ENCODE results near the gene UBR4. TPM values are rescaled to one million over a fixed set of nuclear protein-coding genes. Genes with fewer than 3 reads are reported as not detected.

Gene UBR4
- total RNA-seq, 1 donor = 193 TPM

- peak; percentile 10 for TF ChIP-seq CTCF (IDR thresholded peaks at IDR 0.05; ENCODE audit: insufficient read depth, low read depth, low read length)
- H3K4me3 ChIP-seq (ENCODE audit: low read depth, low read length) = no peak overlapping the region
- DNase-seq (ENCODE audit: low read depth) = no peak
Observed at GRCh38 chr1:19153169-19153568, 56.9 kb downstream of the UBR4 start.

GRCh38 chr1:19151537-19151936 is 58.5 kb downstream of the UBR4 start:
- no peak for TF ChIP-seq CTCF (IDR thresholded peaks at IDR 0.05; ENCODE audit: insufficient read depth, low read depth, low read length)
- no peak for DNase-seq (ENCODE audit: low read depth)
- H3K4me3 ChIP-seq (ENCODE audit: low read depth, low read length) = no peak overlapping the region

- no peak for DNase-seq (ENCODE audit: low read depth)
- no peak overlapping the region for H3K4me3 ChIP-seq (ENCODE audit: low read depth, low read length)
- TF ChIP-seq CTCF (IDR thresholded peaks at IDR 0.05; ENCODE audit: insufficient read depth, low read depth, low read length) = no peak
Observed at GRCh38 chr1:19149736-19150135, 60.3 kb downstream of the UBR4 start.

GRCh38 chr1:19140465-19140864 is 69.6 kb downstream of the UBR4 start:
- no peak for TF ChIP-seq CTCF (IDR thresholded peaks at IDR 0.05; ENCODE audit: insufficient read depth, low read depth, low read length)
- H3K4me3 ChIP-seq (ENCODE audit: low read depth, low read length) = no peak overlapping the region
- no peak for DNase-seq (ENCODE audit: low read depth)

- TF ChIP-seq CTCF (IDR thresholded peaks at IDR 0.05; ENCODE audit: insufficient read depth, low read depth, low read length) = no peak
- H3K4me3 ChIP-seq (ENCODE audit: low read depth, low read length) = no peak overlapping the region
- no peak for DNase-seq (ENCODE audit: low read depth)
Observed at GRCh38 chr1:19139711-19140110, 70.4 kb downstream of the UBR4 start.

- no peak for DNase-seq (ENCODE audit: low read depth)
- no peak overlapping the region for H3K4me3 ChIP-seq (ENCODE audit: low read depth, low read length)
- no peak for TF ChIP-seq CTCF (IDR thresholded peaks at IDR 0.05; ENCODE audit: insufficient read depth, low read depth, low read length)
Observed at GRCh38 chr1:19138958-19139581, 71.0 kb downstream of the UBR4 start.

GRCh38 chr1:19138331-19138730 is 71.7 kb downstream of the UBR4 start:
- DNase-seq (ENCODE audit: low read depth) = no peak
- no peak for TF ChIP-seq CTCF (IDR thresholded peaks at IDR 0.05; ENCODE audit: insufficient read depth, low read depth, low read length)
- H3K4me3 ChIP-seq (ENCODE audit: low read depth, low read length) = no peak overlapping the region

All from fibroblast of villous mesenchyme (primary cell).